ENCODE data around the gene NF1. TPM values are rescaled to one million over a fixed set of nuclear protein-coding genes. Genes with fewer than 3 reads are reported as not detected.

The NF1 gene
- total and polyA plus RNA-seq, 2 of the 13 experiments (the other 11 are each of a cell fraction or from before 2014, with no cell fraction given): 21.5 to 26.5 TPM

- FAIRE-seq: no peak
- CTCF ChIA-PET (ENCODE audit: low intra/inter-chr PET ratio, low total read pairs): no interaction called here
- H3K27ac ChIP-seq (ENCODE audit: extremely low read length, insufficient read depth, low read length): no peak overlapping the region
Measured at GRCh38 chr17:31349454-31349853, 254.7 kb downstream of the NF1 start.

GRCh38 chr17:31355935-31356334 is 261.2 kb downstream of the NF1 start:
- Histone ChIP-seq H3K79me2 (ENCODE audit: insufficient read depth, low read length) (no peaks in the 10 kb centered on the region), H2AFZ (ENCODE audit: low read length) (no peak overlapping the region), H3K27ac (ENCODE audit: extremely low read length, insufficient read depth, low read length) (no peak overlapping the region), H3K9me3 (ENCODE audit: low read length) (no peaks in the 10 kb centered on the region), H3K4me2 (ENCODE audit: low read depth, low read length) (no peak overlapping the region), H3K4me1 (ENCODE audit: insufficient read depth, low read length) (no peaks in the 10 kb centered on the region), H3K4me3 (replicated peaks in 1 of 3; ENCODE audit: insufficient read depth in 1 of 3, low read depth in 2 of 3, low read length in 3 of 3) (no peak overlapping the region), H3K9ac (ENCODE audit: insufficient read depth, low read depth, low read length) (no peak overlapping the region), H3K27me3 (ENCODE audit: control insufficient read depth in 1 of 2, insufficient read depth in 2 of 2, low read length in 2 of 2) (no peaks in the 10 kb centered on the region), H3K36me3 (replicated peaks in 1 of 2; ENCODE audit: control insufficient read depth in 1 of 2, insufficient read depth in 2 of 2, low read length in 2 of 2) (peaks cover 7 to 40% of the 10 kb centered on the region in 2 experiments), H4K20me1 (ENCODE audit: insufficient read depth, low read length) (no peaks in the 10 kb centered on the region)
- BruUV-seq (replicated peaks): no TSS peak
- 94% methylated on average over 1 of the region's 1 CpG for WGBS (ENCODE audit: low lambda C conversion rate)
- ChIA-PET CTCF (ENCODE audit: low intra/inter-chr PET ratio, low total read pairs) (no interaction called here), POLR2A (no interaction called here)
- in situ Hi-C loops (cut with HindIII; ENCODE audit: extremely low pct_ligation_motif_present, low pct_unique_long_range_greater_than_20kb) (no loop called here), intact Hi-C loops (cut with micrococcal nuclease; ENCODE audit: unreplicated experiment) (loop anchor here (1.0 kb wide), 1 partner anchor 23 kb away; no protein-coding TSS in a partner anchor)
- TF ChIP-seq MAFF (IDR thresholded peaks at IDR 0.05; ENCODE audit: low read depth, low read length): 0 out of 2 replicates have a peak, but pooled peaks have one; percentile 21
- peak in 1 of 2 experiments; percentile 54; a peak in 2 of 4 replicates for TF ChIP-seq MAFK (conservative IDR thresholded peaks at IDR 0.05 in 1 of 2, IDR thresholded peaks at IDR 0.05 in 1 of 2; ENCODE audit: low read length in 2 of 2)
- no peak for TF ChIP-seq ZNF503 (CRISPR knock-in tag; IDR thresholded peaks at IDR 0.05)
- no peak for TF ChIP-seq ZNF17 (CRISPR knock-in tag; IDR thresholded peaks at IDR 0.05)
- no peak for TF ChIP-seq ZNF362 (CRISPR knock-in tag; IDR thresholded peaks at IDR 0.05; ENCODE audit: borderline replicate concordance)
- ATAC-seq (no peak), DNase-seq (ENCODE audit: low spot score) (no peak), FAIRE-seq (no peak)

More at GRCh38 chr17:31349454-31349853, 254.7 kb downstream of the NF1 start:
- no peak for DNase-seq (ENCODE audit: low spot score)
- Histone ChIP-seq H3K27me3 (ENCODE audit: control insufficient read depth in 1 of 2, insufficient read depth in 2 of 2, low read length in 2 of 2) (no peaks in the 10 kb centered on the region), H3K36me3 (replicated peaks in 1 of 2; ENCODE audit: control insufficient read depth in 1 of 2, insufficient read depth in 2 of 2, low read length in 2 of 2) (peaks cover 2 to 41% of the 10 kb centered on the region in 2 experiments), H3K9ac (ENCODE audit: insufficient read depth, low read depth, low read length) (no peak overlapping the region), H3K79me2 (ENCODE audit: insufficient read depth, low read length) (no peaks in the 10 kb centered on the region), H3K4me2 (ENCODE audit: low read depth, low read length) (no peak overlapping the region), H2AFZ (ENCODE audit: low read length) (no peak overlapping the region), H3K4me3 (replicated peaks in 1 of 3; ENCODE audit: insufficient read depth in 1 of 3, low read depth in 2 of 3, low read length in 3 of 3) (no peak overlapping the region), H3K4me1 (ENCODE audit: insufficient read depth, low read length) (no peaks in the 10 kb centered on the region), H3K9me3 (ENCODE audit: low read length) (no peaks in the 10 kb centered on the region), H4K20me1 (ENCODE audit: insufficient read depth, low read length) (no peaks in the 10 kb centered on the region)
- no peak for TF ChIP-seq RFXANK (CRISPR knock-in tag; IDR thresholded peaks at IDR 0.05)
- TF ChIP-seq ZNF12 (CRISPR knock-in tag; IDR thresholded peaks at IDR 0.05): no peak
- no peak for TF ChIP-seq ZNF441 (CRISPR knock-in tag; IDR thresholded peaks at IDR 0.05; ENCODE audit: borderline replicate concordance)
- TF ChIP-seq ATF3 (CRISPR knock-in tag; IDR thresholded peaks at IDR 0.05): no peak
- TF ChIP-seq FOXC1 (CRISPR knock-in tag; IDR thresholded peaks at IDR 0.05; ENCODE audit: borderline replicate concordance): no peak
- TF ChIP-seq ZNF382 (CRISPR knock-in tag; IDR thresholded peaks at IDR 0.05; ENCODE audit: borderline replicate concordance): no peak
- no peak for TF ChIP-seq CENPT (CRISPR knock-in tag; IDR thresholded peaks at IDR 0.05; ENCODE audit: low read depth)
- no peak for TF ChIP-seq FOXJ3 (CRISPR knock-in tag; IDR thresholded peaks at IDR 0.05; ENCODE audit: borderline replicate concordance)
- no peak for TF ChIP-seq STAG1 (CRISPR knock-in tag; IDR thresholded peaks at IDR 0.05)
- no peak for TF ChIP-seq ZNF10 (CRISPR knock-in tag; IDR thresholded peaks at IDR 0.05; ENCODE audit: borderline replicate concordance, low read depth)
- no peak for TF ChIP-seq HIVEP1 (CRISPR knock-in tag; IDR thresholded peaks at IDR 0.05)
- BruUV-seq (replicated peaks): no TSS peak
- intact Hi-C loops (cut with micrococcal nuclease; ENCODE audit: unreplicated experiment) (no loop called here), in situ Hi-C loops (cut with HindIII; ENCODE audit: extremely low pct_ligation_motif_present, low pct_unique_long_range_greater_than_20kb) (no loop called here)
- POLR2A ChIA-PET: no interaction called here
- ATAC-seq: no peak
